Lower leg skin (tissue), 4 donors: ENCODE measurements around the gene CCDC81. TPM values are rescaled to one million over a fixed set of nuclear protein-coding genes. Genes with fewer than 3 reads are reported as not detected.

Experiments used
- DNase-seq, 2 donors: peaks; one replicate each; pipeline ENCODE4 v3.0.0-alpha.2; 2019; ENCODE audit warnings: low spot score in 2 of 2
- H3K4me3 ChIP-seq: fragments of 200-600 bp; sonication (generic); 2 replicates; pipeline ENCODE4 v1.5.1; 2017; ENCODE audit warnings: mild to moderate bottlenecking, low read depth; ENCODE audit not compliant: poor library complexity, severe bottlenecking
- CTCF ChIP-seq, 3 donors: fragments of 450-650 bp; IDR thresholded peaks; one replicate each; pipeline ENCODE4 v1.5.1; 2016; ENCODE audit warnings: antibody characterized with exemption in 3 of 3, mild to moderate bottlenecking in 3 of 3, moderate library complexity in 2 of 3
- POLR2A ChIP-seq, 2 donors: fragments of 450-650 bp; IDR thresholded peaks; one replicate each; pipeline ENCODE4 v1.6.1; 2016 to 2017; ENCODE audit warnings: antibody characterized with exemption in 2 of 2, mild to moderate bottlenecking in 1 of 2, moderate library complexity in 1 of 2
- WGBS, 2 donors: methylation state at CpG; one replicate each; pipeline ENCODE4 v1.1.5; 2018; 5-methylcytosine and 5-hydroxymethylcytosine counted together
- intact Hi-C: fragments of 100-400 bp; cut with DNase I; formaldehyde crosslinking; loops from one replicate; pipeline ENCODE4 v1.15.0; 2023; ENCODE audit warnings: low total_unique reads
- total RNA-seq, 4 donors: library from RNA; depleted of rRNA; stranded (reverse); fragments of >200 nt; gene quantifications; one replicate each; pipeline ENCODE4 v1.1.0, GENCODE V29; 2016

CCDC81 gene
- total RNA-seq, 4 donors from 2014 or later, result 0.76 to 2.7 (median 1.6) TPM; not detected in 1

GRCh38 chr11:86458294-86459001 lies 83.8 kb downstream of the CCDC81 start:
- WGBS, 2 donors, result 73 to 79% methylated on average over 5 of the region's 5 CpGs
- DNase-seq, result peak in 1 of 2 donors; percentile 74
- intact Hi-C loops, result loop anchor here (5.0 kb wide), 1 partner anchor 354 kb away; no protein-coding TSS in a partner anchor
- no peak overlapping the region for H3K4me3 ChIP-seq
- TF ChIP-seq POLR2A (IDR thresholded peaks at IDR 0.05), result no peak
- no peak for TF ChIP-seq CTCF (IDR thresholded peaks at IDR 0.05)

GRCh38 chr11:86459002-86459385 lies 84.3 kb downstream of the CCDC81 start:
- no peak for DNase-seq
- H3K4me3 ChIP-seq, result no peak overlapping the region
- TF ChIP-seq POLR2A (IDR thresholded peaks at IDR 0.05) (no peak), CTCF (IDR thresholded peaks at IDR 0.05) (no peak)
- 81 to 100% methylated on average over 1 of the region's 1 CpG for WGBS, 2 donors
- intact Hi-C loops, result loop anchor here (5.0 kb wide), 1 partner anchor 353 kb away; no protein-coding TSS in a partner anchor

DNA sequence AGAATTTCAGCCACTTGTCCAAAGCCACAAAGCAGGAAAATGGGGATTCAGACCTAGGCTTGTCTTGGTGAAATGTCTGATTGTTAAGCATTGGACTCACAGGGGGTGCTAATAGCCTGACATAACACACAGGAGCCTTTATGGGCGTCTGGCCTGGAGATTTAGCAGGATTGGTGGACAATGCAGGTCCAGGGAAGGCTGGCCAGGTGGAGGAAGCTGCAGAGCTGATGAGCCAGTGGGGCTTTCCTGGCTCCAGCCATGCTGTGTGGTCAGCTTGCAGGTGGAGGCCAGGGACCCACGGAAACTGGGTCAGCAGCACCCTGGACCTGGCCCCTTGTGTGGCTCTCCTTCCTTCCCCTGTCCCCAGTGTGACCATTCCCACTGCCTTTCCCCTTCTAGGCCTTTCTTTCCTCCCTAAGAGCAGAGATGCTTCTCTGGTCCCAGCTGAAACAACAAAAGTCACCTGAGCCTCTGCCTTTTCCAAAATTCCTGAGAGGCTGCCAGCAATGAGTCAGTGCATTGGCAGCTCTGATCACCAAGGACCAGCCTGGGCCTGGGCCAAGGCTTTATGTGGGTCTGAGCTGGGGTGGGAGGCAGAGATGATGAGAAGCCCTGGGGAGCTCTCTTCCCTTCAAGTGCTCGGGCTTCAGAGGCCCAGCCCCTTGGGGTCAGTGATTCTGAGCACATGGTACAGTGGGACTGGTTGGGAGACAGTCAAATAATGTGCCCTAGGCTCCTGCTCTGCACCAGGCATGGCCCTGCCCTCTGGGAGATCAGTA lies 85.2 kb downstream of the CCDC81 start:
- 77 to 81% methylated on average over 2 to 3 of the region's 3 CpGs for WGBS, 2 donors
- peak in 1 of 2 donors; percentile 85 for DNase-seq
- TF ChIP-seq CTCF (IDR thresholded peaks at IDR 0.05), result no peak
- TF ChIP-seq POLR2A (IDR thresholded peaks at IDR 0.05), result no peak
- H3K4me3 ChIP-seq, result no peak overlapping the region
- intact Hi-C loops, result loop anchor here (5.0 kb wide), 1 partner anchor 352 kb away; no protein-coding TSS in a partner anchor

DNA sequence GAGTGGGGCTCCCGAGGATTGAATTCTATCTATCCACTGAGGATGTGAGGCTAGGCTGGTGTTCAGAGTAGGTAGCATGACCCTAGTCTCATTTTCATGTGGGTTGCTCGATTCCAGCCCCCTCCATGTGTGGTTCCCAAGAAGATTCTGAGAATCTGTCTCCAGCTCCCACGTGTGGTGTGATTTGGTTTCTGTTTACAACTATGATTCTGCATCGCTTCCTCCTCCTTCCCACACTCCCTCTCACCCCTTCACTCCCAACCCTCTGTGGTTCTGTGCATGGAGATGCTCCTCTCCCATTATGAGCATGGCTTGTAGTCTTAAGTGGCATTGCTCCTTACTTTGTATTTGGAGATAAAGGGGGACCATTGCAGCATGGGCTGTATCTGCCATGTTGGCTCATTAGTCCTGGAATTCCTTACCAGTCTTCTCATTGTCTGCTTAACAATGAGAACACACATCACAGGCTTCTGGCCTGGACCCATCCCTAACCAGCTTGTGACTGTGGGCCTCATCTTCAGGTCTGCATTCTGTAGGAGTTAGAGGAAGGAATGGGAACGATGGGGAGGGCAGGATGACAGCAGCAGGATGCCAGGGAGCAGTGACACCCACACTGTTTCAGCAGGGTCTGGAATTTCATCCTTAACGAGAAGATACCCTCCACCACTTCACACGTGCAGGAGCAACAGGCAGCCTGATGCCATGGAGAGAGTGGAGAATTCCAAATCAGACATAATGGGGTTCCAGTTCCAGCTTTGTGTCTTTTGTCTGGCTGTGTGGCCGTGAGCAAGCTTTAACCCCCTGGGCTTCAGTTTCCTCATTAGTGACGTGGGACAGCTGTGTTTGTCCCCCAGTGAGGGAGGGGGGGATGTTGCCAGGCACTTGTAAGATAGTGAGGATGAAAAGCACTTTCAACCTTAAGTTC lies 86.0 kb downstream of the CCDC81 start:
- 77 to 79% methylated on average over 9 of the region's 9 CpGs for WGBS, 2 donors
- H3K4me3 ChIP-seq, result no peak overlapping the region
- DNase-seq, result peak in 1 of 2 donors; percentile 63
- TF ChIP-seq CTCF (IDR thresholded peaks at IDR 0.05) (no peak), POLR2A (IDR thresholded peaks at IDR 0.05) (no peak)
- intact Hi-C loops, result no loop called here

DNA sequence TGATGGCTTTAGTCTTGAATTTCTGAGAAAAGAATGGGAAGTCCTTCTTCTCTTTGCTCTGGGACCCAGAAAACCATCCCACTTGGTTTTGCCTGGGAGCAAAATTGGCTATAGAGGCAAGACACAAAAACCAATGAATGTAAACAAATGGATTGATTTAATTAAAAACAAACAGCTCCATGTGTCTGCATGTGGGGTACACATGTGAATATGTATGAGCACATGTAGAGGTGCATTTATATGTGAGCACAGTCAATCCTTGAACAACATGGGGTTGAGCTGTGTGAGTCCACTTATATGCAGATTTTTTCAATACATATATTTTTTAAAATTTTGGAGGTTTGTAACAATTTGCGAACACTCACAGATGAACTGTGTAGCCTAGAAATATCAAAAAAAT lies 87.2 kb downstream of the CCDC81 start:
- TF ChIP-seq POLR2A (IDR thresholded peaks at IDR 0.05) (no peak), CTCF (IDR thresholded peaks at IDR 0.05) (no peak)
- no peak for DNase-seq
- intact Hi-C loops, result no loop called here
- WGBS, 2 donors, result 97 to 100% methylated on average over 1 of the region's 1 CpG
- H3K4me3 ChIP-seq, result no peak overlapping the region
